ENCODE measurements around the gene SLC35F3.
"Not testable (repeated sequence)": the region's sequence is repeated elsewhere in the genome, so short reads cannot be mapped to it uniquely, and the experiment has no call there.

SLC35F3 gene

DNA sequence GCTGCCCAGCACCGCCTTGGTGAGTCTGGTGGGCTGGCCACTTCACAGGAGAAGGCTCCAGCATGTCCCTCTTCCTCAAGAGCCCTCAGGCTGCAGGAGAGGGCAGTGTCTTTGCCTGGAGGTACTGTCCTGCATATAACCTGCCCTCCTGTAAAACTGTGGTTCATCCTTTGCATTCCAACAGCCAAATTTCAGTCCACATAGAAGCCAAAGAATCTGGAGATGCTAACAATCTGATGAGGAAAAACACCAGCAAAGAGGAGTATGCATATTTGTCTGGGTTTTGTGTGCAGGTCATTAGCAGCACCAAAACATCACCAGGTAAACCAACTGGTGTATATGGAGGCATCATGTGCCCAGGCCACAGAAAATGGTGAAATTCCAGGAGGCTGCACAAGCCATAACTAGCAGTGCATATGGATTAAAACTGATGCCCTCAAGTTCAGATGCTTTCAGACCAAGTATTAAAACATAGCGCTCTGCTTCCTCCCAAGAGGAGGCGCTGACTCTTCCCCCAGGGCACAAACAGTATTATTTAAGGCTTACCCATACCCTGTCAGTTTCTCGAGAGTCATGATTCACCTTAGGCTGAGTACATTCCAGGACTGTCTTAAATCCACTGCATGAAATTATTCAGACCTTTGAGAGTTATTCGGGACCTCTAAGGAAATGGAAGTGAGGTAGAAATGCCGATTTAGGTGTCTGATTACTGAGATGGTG is 318.2 kb downstream of the SLC35F3 start:
- DNase-seq (ENCODE audit: low read depth) = no peak

DNA sequence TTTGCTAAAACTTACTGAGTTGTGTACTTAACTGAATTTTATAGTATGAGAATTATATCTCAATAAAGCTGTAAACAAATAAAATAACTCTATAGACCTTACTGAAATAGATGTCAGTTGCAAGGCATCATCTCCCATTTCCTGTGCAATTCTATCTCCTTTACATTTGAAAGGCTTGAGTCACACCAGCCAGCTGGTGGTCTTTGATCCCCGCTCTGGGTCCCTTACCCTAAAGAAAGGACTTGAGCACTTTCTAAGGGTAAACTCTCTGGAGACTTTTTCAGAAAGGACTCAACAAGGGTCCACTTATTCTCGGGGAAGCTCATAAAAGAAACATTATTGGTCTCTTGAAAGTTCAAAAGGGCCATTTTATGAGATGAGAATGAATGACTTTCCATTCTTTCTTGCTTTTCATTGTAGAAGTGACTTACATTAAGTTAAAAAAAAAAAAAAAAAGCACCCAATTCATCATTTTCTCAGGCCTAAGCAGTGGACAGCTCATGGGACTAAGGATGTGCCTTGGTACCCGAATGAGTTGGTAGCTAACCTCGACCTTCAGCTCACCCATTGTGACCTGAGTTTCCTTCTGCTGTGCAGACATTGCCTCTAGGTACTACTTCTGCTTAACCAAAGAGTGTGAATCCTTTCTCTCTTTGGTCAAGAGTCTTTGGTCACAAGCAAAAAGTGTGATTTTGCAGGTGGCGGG is 321.8 kb downstream of the SLC35F3 start:
- DNase-seq (ENCODE audit: low read depth) = no peak

DNA sequence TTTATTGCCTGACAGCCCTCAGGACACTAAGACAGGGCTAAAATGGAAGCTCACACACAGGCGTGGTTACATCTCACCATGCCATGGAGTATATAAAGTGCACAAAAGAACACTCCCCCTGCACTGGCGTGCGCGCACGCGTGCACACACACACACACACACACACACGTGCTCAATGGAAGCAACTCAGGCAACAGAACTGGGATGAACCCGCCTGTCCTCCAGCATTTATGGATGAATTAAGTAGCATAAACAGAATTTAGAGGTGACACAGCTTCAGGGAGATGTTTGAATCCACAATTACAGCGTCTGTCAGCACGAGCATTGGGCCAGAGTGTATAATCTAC is 322.3 kb downstream of the SLC35F3 start:
- no peak for DNase-seq (ENCODE audit: low read depth)

DNA sequence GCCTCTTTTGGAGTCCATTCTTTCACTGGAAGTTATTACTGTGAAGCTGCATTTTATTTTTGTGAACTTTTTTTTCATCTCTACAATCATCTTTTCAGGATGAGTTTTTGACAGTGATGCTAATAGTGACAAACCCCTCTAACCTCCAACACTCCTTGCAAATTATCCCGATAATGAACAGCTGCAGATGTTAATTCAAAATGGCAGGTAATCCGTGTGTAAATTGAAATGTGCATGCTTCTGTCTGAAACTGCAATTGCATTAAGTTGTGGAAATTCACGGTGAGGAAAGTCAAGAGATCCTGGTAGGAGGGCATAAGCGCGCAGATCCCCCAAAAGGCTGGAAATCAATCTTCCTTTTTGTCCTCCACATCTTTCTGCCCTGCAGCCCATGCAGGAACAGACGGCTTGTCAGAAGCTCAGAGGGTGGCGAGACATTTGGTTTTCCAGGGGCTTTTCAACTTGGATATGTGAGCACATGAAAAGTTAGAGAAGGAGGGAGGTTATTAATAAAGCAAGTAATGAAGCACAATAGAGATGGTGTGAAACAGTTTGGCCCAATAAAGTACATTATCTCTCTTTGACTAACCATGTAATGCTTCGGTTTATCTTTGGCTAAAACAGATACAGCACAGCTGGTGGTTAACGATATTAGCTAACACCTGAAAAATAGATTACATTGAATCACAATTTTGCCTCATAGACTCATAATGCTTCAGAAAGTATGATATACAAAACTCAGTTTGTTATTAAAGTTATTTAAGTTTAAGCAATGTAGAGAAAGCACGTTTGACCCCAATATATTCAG is 325.3 kb downstream of the SLC35F3 start:
- DNase-seq (ENCODE audit: low read depth) = no peak

DNA sequence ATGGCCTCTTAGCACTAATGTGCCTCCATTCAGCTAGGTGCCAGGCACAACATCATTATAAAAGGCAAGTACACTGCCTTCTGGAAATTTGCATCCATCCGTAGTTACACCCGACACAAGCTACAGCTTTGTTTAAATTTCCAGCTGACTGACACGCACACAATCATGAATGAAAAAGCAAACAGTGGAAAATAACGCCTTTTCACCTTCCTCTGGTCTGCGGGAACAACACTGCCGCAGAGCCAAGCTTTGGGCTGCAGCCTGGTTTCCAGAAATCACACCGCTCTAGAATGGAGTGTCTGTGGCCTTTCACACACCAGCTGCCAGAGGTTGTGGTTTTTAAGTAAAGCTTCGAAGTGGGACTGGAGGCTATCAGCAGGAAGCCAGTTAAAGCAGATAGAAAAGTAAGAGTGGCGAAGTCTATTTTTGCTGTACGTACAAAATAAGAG is 326.0 kb downstream of the SLC35F3 start:
- DNase-seq (ENCODE audit: low read depth) = no peak

DNA sequence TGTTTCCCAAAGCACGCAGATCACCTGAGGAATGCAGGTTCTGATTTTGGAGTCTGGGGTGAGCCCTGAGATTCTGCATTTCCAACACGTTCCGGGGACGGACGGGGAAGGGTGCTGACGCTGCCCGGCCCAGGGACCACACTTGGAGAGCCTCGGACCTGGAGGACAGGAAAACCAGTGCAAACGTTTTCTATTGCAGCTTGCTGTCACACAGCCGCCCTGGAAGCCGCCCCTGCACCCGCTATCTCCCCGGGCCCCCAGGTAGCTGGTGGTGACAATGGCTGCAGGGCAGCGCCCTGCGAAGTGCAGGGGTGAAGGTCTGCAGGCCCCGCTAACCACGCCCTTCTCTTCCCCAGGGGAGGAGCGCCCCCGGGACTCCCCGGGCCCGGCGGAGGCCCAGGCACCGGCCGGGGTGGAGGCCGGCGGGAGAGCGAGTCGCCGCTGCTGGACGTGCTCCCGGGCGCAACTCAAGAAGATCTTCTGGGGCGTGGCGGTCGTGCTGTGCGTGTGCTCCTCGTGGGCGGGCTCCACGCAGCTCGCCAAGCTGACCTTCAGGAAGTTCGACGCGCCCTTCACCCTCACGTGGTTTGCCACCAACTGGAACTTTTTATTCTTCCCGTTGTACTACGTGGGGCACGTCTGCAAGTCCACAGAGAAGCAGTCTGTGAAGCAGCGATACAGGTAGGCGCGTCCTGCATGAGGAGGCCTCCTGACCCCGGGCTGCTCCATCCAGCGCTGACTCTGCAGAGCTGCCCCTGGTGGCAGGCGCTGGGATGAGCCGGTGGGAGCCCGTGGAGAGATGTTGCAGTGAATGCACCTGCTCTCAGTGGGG is 326.8 kb downstream of the SLC35F3 start:
- no peak for DNase-seq (ENCODE audit: low read depth)

DNA sequence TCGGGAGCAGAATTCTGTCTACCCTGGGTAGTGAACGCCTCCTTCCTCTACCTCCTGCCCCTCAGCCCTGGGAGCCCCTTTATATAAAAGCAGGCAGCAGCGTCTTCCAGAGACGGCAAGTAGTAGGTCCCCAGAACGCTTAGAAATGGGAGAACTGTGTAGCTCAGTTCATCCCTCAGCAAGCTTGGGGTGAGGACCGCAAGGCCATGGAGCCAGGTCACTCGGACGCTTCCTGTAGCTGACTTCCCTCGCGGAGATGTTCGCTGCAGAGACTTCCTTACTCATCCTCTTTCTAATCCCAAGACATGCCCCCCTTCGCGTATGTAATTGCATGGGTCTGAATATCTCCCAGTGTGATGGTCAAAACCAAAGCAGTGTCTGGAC is 327.4 kb downstream of the SLC35F3 start:
- DNase-seq (ENCODE audit: low read depth) = no peak

DNA sequence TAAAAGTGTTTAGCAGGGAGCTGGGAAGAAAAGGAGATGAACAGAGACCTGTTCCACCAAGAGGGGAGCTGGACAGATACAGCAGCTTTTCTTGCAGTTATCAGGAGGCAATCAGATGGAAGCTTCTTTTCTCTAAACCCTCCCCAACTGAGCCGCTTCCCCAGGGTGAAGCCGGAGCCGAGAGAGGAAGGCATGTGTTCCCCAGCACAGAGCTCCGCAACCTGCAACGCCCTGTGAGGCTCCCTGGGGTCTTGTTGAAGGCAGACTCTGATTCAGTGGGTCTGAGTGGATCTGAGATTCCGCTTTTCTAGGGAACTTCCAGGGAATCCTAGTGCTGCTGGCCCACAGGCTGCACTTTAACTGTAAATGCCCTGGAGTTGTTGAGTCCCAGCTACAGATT is 329.7 kb downstream of the SLC35F3 start:
- DNase-seq (ENCODE audit: low read depth) = no peak

DNA sequence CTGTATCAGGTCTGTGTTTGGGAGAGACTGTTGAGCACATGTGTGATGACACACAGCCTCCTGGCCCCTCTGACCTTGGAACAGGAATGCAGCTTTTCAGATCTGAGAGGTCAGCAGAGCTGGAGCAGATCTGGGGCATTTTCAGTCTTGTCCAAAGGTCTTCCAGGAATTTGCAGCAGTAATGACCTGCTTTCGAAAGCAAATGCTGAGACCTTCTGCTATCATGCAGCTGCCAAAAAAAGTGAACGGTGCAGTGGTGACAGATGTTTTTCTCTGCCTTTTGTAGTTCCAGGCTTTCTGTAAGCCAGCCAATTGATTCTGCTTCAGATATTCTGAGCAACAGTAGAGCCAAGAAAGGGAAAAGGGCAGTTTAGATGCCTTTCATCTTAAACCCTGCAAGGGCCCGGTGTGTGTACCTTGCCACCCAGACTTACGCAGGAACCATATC is 331.0 kb downstream of the SLC35F3 start:
- no peak for DNase-seq (ENCODE audit: low read depth)

DNA sequence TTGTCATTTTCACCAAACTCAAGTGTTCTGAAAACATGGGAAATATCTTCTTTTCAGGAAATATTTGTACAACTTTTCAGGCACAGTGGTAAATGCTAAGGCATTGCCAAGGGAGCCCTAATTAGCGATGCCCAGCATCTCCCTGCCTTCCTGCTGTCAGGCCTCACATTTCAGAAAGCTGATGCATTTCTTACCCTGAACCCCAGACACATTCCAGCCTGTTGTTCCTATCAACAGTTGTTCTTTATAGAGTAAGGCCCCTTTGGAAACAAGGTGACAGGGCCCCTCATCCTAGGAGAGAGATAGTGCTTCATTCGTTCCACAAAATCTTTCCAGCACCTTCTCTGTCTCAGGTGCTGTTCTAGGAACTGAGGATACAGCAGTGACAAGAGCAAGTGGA is 332.9 kb downstream of the SLC35F3 start:
- no peak for DNase-seq (ENCODE audit: low read depth)

DNA sequence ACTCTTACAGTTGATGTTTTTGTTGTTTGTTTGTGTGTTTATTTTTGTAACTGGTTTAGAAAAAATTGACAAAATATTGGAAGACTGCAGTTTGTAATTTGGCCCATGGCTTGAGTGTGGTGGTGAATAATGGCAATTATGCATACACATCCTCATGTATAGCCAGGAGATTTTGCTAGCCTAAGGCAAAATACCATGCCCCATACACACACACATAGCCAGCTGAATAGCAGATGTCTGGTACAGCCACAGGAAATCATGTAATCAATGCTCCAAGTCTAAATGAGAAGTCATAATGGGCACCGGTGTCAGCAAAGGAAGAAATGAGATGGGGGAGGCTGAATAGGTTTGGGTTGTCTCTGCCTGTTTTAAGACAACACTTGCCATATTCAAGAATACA is 333.6 kb downstream of the SLC35F3 start:
- no peak for DNase-seq (ENCODE audit: low read depth)

DNA sequence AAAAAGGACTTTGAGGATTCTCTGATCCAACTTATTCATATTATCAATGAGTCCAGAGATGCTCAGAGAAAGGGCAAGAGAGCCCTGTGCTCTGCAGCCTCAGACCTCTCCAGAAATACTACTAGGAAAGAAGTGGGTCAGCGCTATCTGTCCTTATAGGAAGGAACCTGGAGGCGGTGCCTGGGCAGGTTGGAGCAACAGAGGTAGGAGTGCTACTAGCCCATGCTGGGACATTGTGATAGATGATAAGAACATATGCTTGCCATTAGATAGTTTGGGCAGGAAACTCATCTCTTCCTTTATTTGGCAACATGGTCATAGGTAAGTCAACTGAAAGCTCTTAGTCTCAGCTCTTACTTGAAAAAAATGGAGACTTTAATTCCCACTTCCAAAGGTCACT is 335.0 kb downstream of the SLC35F3 start:
- DNase-seq (ENCODE audit: low read depth) = no peak

DNA sequence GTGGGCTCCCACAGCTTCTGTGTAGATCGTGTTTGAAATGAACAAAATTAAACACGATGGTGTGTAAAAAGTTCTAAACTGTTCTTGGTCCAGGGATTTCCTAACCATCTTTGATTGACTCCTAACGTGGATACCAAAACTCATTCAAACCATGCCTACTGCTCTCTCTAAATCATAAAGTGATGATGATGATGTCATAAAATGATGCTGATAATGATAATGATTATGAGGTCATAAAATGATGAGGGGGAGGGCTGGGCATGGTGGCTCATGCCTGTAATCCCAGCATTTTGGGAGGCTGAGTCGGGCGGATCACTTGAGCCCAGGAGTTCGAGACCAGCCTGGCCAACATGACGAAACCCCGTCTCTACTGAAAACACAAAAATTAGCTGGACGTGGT is 335.5 kb downstream of the SLC35F3 start:
- DNase-seq (ENCODE audit: low read depth) = no peak

DNA sequence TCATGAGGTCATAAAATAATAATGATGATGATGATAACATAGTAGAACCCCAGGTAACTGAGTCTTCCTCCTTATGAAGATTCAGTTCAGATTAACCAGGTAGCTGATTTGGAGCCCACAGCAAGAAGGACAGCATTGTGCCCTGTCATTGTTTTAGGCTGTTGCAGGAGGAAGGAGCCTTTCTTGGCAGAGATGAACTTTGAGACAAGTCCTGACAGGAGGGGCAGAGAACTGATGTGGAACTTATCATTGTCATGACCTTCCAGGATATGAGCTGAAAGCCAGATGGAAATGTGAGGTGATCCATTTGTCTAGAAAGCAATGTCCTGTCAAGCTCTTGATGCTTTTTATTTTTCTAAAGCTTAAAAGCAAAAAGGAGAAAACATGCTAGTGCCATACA is 336.2 kb downstream of the SLC35F3 start:
- DNase-seq (ENCODE audit: low read depth) = no peak

DNA sequence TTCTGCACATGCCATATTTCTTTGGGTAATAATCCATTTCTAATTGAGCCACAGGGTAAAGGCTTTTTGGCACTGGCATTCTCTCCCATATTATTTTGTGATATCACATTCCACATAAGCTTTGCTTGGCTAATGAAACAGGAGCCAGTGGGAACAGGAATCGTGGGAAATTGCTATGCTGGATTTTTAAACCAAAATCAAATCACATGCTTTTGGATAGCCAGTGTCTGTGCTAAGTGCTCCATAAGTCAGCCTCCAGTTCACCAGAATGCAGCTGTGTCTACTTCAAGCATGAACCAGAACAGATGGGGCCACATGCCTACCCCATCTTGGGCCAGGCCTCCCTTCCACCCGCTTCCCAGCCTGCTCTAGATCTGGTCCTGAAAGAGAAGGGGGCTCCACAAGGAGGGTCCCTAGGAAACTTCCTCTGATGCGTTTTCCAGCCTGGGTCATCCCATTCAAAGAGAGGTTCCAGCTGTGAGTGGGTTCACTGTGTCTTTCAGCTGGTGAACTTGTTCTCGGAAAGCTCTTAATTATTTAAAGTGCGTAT is 337.5 kb downstream of the SLC35F3 start:
- no peak for DNase-seq (ENCODE audit: low read depth)

DNA sequence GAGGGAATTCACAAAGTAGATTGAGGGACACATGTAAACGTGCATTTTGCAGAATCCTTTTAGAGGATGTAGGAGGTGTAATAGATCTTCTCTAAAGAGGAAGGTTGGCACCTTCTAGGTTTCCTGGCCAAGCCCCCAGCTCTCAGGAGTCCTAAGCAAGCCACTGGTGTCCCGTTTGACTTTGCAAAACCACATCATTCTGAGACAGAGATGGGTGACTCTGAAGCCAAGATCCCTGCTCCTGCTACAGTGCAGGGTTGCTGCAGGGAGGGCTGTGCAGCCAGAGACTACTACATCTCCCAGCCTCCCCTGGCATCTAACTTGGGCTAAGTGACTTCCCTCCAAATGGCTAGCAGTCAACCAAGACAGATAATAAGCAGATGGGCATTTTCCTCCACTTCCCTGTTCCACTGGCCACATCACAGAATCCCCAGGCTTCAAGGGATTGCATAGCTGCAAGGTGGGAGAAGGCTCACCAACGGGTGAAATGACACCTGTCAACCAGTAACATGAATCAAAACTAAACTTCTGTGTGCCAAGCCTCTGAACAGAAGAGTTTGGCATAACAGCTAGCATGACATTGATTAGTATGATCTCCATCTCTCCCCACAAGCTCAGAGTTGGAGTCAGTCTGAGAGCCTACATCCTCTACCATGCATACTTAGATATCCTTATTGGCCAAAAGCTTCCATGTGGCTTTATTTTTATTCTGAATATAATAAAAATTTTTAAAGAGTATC is 339.2 kb downstream of the SLC35F3 start:
- no peak for DNase-seq (ENCODE audit: low read depth)

DNA sequence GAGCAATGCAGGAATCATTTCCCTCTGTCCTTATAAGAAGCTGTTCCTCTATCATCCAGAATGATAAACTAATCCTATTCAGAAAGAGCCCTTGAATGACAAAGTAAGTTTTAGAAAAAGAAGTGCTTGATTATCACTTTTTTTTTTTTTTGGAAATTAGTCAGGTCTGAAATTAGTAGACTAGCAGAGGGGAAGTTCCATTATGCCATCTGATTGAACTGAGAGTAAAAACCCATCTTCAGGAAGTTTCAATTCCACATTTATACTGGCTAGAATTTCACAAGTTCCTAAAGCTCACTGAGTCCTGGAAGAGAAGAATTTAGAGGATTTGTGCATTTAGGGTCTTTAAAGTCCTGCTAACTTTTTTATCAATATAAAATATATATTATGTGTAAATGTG is 340.0 kb downstream of the SLC35F3 start:
- no peak for DNase-seq (ENCODE audit: low read depth)

DNA sequence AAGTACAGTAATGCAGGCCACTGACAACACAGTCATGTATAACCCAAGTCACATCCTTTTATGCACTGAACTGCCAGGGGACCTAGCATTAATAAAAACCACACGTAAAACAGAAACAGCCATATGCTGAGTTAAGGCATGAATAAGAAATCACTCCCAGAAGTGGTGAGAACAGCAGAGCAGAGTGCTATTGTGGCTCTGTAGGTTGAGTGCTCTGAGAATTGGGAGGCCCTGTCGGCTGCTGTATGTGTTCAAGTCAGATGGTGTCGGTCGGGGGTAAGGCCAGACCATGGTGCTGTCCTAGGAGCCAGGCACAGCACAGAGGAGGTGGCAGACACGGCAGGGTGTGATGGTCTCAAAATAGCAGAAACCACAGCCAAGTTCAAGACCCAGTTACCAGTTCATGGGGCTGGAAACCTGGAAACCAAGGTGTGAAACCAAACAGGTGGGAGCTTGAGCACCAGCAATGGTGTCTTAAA is 342.2 kb downstream of the SLC35F3 start:
- DNase-seq (ENCODE audit: low read depth) = no peak

DNA sequence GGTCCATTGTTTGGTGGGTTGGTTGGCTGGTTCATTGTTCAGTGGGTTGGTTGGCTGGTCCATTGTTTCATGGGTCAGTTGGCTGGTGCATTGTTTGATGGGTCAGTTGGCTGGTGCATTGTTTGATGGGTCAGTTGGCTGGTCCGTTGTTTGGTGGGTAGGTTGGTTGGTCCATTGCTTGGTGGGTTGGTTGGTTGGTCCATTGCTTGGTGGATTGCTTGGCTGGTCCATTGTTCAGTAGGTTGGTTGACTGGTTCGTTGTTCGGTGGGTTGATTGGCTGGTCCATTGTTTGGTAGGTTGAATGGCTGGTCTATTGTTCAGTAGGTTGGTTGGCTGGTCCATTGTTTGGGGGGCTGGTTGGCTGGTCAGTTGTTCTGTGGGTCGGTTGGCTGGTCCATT is 343.3 kb downstream of the SLC35F3 start:
- not testable (repeated sequence) for DNase-seq (ENCODE audit: low read depth)

DNA sequence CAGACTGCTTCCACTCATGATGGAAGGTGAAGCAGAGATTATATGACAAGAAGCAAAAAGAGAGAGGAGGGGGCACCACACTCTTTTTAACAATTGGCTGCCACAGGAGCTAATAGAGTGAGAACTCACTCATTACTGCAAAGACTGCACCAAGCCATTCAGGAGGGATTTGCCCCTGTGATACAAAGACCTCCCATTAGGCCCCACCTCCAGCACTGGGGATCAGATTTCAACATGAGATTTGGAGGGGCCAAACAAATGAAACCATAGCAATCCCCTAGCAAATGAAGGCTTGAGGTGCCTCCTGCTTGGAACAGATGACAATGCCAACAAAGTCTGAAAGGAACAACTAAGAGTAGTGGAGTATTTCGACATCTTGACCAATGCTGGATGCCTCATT is 346.3 kb downstream of the SLC35F3 start:
- DNase-seq (ENCODE audit: low read depth) = no peak

DNA sequence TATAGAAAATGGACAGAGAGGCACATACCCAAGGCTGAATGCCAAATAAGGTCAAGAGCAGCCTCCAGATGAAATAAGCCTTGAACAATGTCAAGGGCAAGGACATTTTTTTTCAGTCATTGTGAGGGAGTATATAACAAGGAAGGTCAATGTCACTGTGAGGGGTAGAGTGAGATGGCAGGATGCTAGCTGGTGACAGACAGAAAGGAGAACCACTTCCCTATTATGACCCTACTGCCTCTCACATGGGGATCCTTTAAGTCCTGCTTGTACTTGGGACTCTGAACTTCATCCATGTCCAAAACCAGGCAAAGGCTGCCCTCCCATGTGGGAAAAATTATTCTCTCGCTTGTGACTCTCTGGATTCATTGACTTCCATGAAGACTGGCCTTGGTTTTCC is 349.3 kb downstream of the SLC35F3 start:
- DNase-seq (ENCODE audit: low read depth) = no peak
